ENCODE data around the gene KIAA0319L.

DNA sequence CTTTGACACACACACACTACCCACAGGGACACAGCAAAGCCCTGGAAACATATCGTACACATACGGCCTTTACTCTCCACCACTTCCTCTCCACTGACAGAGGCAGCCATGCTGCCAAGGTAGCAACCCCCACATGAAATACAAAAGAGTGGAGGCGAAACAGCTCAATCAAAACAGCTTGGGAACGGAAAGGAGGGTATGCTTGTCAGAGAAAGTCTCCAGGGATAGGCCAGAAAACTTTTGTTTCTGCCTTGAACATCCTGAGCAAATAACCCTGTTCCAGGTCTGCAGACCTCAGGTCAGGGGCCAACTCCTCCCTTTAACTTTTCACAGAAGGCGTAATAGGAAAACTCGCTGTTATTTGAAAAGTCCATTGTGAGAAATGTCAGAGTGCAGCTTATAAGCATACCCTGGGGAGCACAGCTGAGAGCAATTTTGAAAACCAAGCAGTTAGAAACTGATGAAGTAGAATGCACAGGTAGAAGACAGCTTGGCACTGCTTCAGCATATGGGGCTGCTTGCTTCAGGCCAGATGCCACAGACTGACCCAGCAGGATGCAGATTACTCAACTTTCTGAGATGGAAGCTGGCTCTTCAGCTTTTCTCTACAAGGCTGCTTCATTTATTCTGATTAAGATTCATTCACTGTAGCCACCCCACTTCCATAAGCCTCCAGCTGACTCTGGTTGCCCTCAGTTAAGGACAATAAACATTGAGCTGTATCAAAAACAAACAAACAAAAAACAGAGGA is 18.0 kb downstream of the KIAA0319L start:
- TF ChIP-seq, protein P1, sequence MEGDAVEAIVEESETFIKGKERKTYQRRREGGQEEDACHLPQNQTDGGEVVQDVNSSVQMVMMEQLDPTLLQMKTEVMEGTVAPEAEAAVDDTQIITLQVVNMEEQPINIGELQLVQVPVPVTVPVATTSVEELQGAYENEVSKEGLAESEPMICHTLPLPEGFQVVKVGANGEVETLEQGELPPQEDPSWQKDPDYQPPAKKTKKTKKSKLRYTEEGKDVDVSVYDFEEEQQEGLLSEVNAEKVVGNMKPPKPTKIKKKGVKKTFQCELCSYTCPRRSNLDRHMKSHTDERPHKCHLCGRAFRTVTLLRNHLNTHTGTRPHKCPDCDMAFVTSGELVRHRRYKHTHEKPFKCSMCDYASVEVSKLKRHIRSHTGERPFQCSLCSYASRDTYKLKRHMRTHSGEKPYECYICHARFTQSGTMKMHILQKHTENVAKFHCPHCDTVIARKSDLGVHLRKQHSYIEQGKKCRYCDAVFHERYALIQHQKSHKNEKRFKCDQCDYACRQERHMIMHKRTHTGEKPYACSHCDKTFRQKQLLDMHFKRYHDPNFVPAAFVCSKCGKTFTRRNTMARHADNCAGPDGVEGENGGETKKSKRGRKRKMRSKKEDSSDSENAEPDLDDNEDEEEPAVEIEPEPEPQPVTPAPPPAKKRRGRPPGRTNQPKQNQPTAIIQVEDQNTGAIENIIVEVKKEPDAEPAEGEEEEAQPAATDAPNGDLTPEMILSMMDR (IDR thresholded peaks at IDR 0.05; ENCODE audit: low read depth, low read length, poor library complexity, severe bottlenecking), result no peak
- TF ChIP-seq EZH2phosphoT487 (IDR thresholded peaks at IDR 0.05; ENCODE audit: borderline replicate concordance, low read length), result no peak

Data from DOHH2 (cell line).